HEK293 (cell line): ENCODE data around the gene DGKQ.
A peak's percentile ranks its signal among the peaks of the same experiment; 100 is the strongest.

Source experiments
- BCL6B ChIP-seq: fragments of 450-650 bp; formaldehyde crosslinking; IDR thresholded peaks from 2 replicates; pipeline ENCODE4 v1.5.1; 2017; ENCODE audit warnings: missing biosample characterization, missing genetic modification characterization
- GLI2 ChIP-seq: fragments of 450-650 bp; formaldehyde crosslinking; IDR thresholded peaks from 2 replicates; pipeline ENCODE4; 2017; ENCODE audit warnings: missing biosample characterization, missing genetic modification characterization, low read depth, borderline replicate concordance
- IKZF3 ChIP-seq: fragments of 450-650 bp; IDR thresholded peaks from 2 replicates; pipeline ENCODE4 v1.5.0; 2018; ENCODE audit warnings: missing biosample characterization, mild to moderate bottlenecking, missing genetic modification characterization, moderate library complexity
- INSM2 ChIP-seq: fragments of 450-650 bp; formaldehyde crosslinking; IDR thresholded peaks from 2 replicates; pipeline ENCODE4 v1.5.1; 2016; ENCODE audit warnings: missing biosample characterization, missing genetic modification characterization
- KLF17 ChIP-seq: fragments of 450-650 bp; formaldehyde crosslinking; IDR thresholded peaks from 2 replicates; pipeline ENCODE4 v1.5.1; 2016; ENCODE audit warnings: missing biosample characterization, missing genetic modification characterization
- MYNN ChIP-seq: fragments of 450-650 bp; formaldehyde crosslinking; IDR thresholded peaks from 2 replicates; pipeline ENCODE4 v1.5.1; 2016; ENCODE audit warnings: missing biosample characterization, missing genetic modification characterization, borderline replicate concordance
- SP7 ChIP-seq: fragments of 450-650 bp; formaldehyde crosslinking; IDR thresholded peaks from 2 replicates; pipeline ENCODE4 v1.5.1; 2016; ENCODE audit warnings: missing biosample characterization, missing genetic modification characterization
- WT1 ChIP-seq: fragments of 450-650 bp; formaldehyde crosslinking; IDR thresholded peaks from 2 replicates; pipeline ENCODE4 v1.5.1; 2016; ENCODE audit warnings: missing biosample characterization, missing genetic modification characterization
- ZBTB48 ChIP-seq: fragments of 450-650 bp; formaldehyde crosslinking; IDR thresholded peaks from 2 replicates; pipeline ENCODE4 v1.5.1; 2016; ENCODE audit warnings: missing biosample characterization, missing genetic modification characterization
- ZNF146 ChIP-seq: fragments of 450-650 bp; formaldehyde crosslinking; IDR thresholded peaks from 2 replicates; pipeline ENCODE4 v1.5.1; 2016; ENCODE audit warnings: missing biosample characterization, missing genetic modification characterization
- ZNF184 ChIP-seq: fragments of 450-650 bp; IDR thresholded peaks from 2 replicates; pipeline ENCODE4 v1.5.1; 2018; ENCODE audit warnings: missing biosample characterization, mild to moderate bottlenecking, missing genetic modification characterization
- ZNF280C ChIP-seq: fragments of 450-650 bp; formaldehyde crosslinking; IDR thresholded peaks from 2 replicates; pipeline ENCODE4 v1.5.1; 2016; ENCODE audit warnings: missing biosample characterization, missing genetic modification characterization
- ZNF350 ChIP-seq: fragments of 450-650 bp; formaldehyde crosslinking; IDR thresholded peaks from 2 replicates; pipeline ENCODE4 v1.5.0; 2017; ENCODE audit warnings: missing biosample characterization, mild to moderate bottlenecking, missing genetic modification characterization
- ZNF366 ChIP-seq: fragments of 450-650 bp; formaldehyde crosslinking; conservative IDR thresholded peaks from 2 replicates; pipeline ENCODE4 v1.5.1; 2016; ENCODE audit warnings: missing biosample characterization, missing genetic modification characterization
- ZNF398 ChIP-seq: fragments of 450-650 bp; formaldehyde crosslinking; IDR thresholded peaks from 2 replicates; pipeline ENCODE4 v1.5.1; 2017; ENCODE audit warnings: missing biosample characterization, missing genetic modification characterization
- ZNF423 ChIP-seq: fragments of 450-650 bp; formaldehyde crosslinking; IDR thresholded peaks from 2 replicates; pipeline ENCODE4 v1.5.1; 2016; ENCODE audit warnings: missing biosample characterization, missing genetic modification characterization
- ZNF473 ChIP-seq: fragments of 450-650 bp; formaldehyde crosslinking; IDR thresholded peaks from 2 replicates; pipeline ENCODE4 v1.5.1; 2017; ENCODE audit warnings: missing biosample characterization, missing genetic modification characterization
- ZNF510 ChIP-seq: fragments of 450-650 bp; formaldehyde crosslinking; IDR thresholded peaks from 2 replicates; pipeline ENCODE4 v1.5.1; 2018; ENCODE audit warnings: mild to moderate bottlenecking, missing genetic modification characterization, missing biosample characterization; ENCODE audit not compliant: insufficient replicate concordance
- ZNF555 ChIP-seq: fragments of 450-650 bp; formaldehyde crosslinking; conservative IDR thresholded peaks from 2 replicates; pipeline ENCODE4 v1.5.1; 2017; ENCODE audit warnings: missing biosample characterization, mild to moderate bottlenecking, missing genetic modification characterization, inconsistent platforms
- ZNF561 ChIP-seq: fragments of 450-650 bp; IDR thresholded peaks from 2 replicates; pipeline ENCODE4 v1.5.1; 2018; ENCODE audit warnings: missing biosample characterization, missing genetic modification characterization, borderline replicate concordance
- ZNF664 ChIP-seq: fragments of 450-650 bp; formaldehyde crosslinking; IDR thresholded peaks from 2 replicates; pipeline ENCODE4 v1.5.1; 2016; ENCODE audit warnings: missing biosample characterization, missing genetic modification characterization
- ZNF677 ChIP-seq: fragments of 450-650 bp; IDR thresholded peaks from 2 replicates; pipeline ENCODE4 v1.5.0; 2018; ENCODE audit warnings: missing biosample characterization, mild to moderate bottlenecking, missing genetic modification characterization, moderate library complexity
- ZNF707 ChIP-seq: fragments of 450-650 bp; formaldehyde crosslinking; IDR thresholded peaks from 2 replicates; pipeline ENCODE4 v1.5.1; 2016; ENCODE audit warnings: missing biosample characterization, missing genetic modification characterization
- ZSCAN30 ChIP-seq: fragments of 450-650 bp; IDR thresholded peaks from 2 replicates; pipeline ENCODE4 v1.5.1; 2018; ENCODE audit warnings: missing biosample characterization, mild to moderate bottlenecking, missing genetic modification characterization, moderate library complexity

The DGKQ gene

GRCh38 chr4:930028-930551, 43.3 kb downstream of the DGKQ start (continued):
- TF ChIP-seq ZNF146 (no peak), ZNF555 (tag by site-specific recombination) (no peak), BCL6B (tag by site-specific recombination) (no peak), ZNF561 (no peak), IKZF3 (tag by site-specific recombination) (0 out of 2 replicates have a peak, but pooled peaks have one; percentile 36), ZNF366 (tag by site-specific recombination) (peak; percentile 56; the same call in 1 of the 2 replicates), GLI2 (tag by site-specific recombination) (0 out of 2 replicates have a peak, but pooled peaks have one; percentile 37), ZNF707 (tag by site-specific recombination) (no peak), ZNF664 (tag by site-specific recombination) (no peak), ZNF473 (tag by site-specific recombination) (no peak), MYNN (no peak), ZBTB48 (tag by site-specific recombination) (no peak), ZSCAN30 (tag by site-specific recombination) (no peak), ZNF423 (tag by site-specific recombination) (no peak), ZNF280C (tag by site-specific recombination) (no peak), ZNF184 (no peak), WT1 (tag by site-specific recombination) (peak; percentile 68), ZNF510 (no peak), INSM2 (tag by site-specific recombination) (no peak), ZNF677 (tag by site-specific recombination) (no peak), ZNF350 (tag by site-specific recombination) (no peak), SP7 (tag by site-specific recombination) (peak; percentile 67), KLF17 (tag by site-specific recombination) (no peak), ZNF398 (no peak)
- TF ChIP-seq, all 188 proteins: peak for 11
